PC-9 (cell line): Measurements from ENCODE around the gene PSTPIP1.

Experiments used
- EZH2 ChIP-seq: fragments of 200-600 bp; sonication (generic); IDR thresholded peaks from 2 replicates; pipeline ENCODE4 v1.8.0; 2017; ENCODE audit warnings: antibody characterized with exemption, low read depth
- TF ChIP-seq, protein P1 (sequence below): fragments of 200-600 bp; sonication (generic); conservative IDR thresholded peaks from 2 replicates; pipeline ENCODE4 v1.6.1; 2017; ENCODE audit warnings: mixed run types, antibody characterized with exemption, mild to moderate bottlenecking, moderate library complexity

- TF ChIP-seq, protein P1, sequence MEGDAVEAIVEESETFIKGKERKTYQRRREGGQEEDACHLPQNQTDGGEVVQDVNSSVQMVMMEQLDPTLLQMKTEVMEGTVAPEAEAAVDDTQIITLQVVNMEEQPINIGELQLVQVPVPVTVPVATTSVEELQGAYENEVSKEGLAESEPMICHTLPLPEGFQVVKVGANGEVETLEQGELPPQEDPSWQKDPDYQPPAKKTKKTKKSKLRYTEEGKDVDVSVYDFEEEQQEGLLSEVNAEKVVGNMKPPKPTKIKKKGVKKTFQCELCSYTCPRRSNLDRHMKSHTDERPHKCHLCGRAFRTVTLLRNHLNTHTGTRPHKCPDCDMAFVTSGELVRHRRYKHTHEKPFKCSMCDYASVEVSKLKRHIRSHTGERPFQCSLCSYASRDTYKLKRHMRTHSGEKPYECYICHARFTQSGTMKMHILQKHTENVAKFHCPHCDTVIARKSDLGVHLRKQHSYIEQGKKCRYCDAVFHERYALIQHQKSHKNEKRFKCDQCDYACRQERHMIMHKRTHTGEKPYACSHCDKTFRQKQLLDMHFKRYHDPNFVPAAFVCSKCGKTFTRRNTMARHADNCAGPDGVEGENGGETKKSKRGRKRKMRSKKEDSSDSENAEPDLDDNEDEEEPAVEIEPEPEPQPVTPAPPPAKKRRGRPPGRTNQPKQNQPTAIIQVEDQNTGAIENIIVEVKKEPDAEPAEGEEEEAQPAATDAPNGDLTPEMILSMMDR = no peak
- no peak for TF ChIP-seq EZH2
These were observed 21.0 kb upstream of the PSTPIP1 start for GRCh38 chr15:76973906-76974305.
